HL-60 (cell line): ENCODE results near the gene CBARP.

Experiments
- SPI1 ChIP-seq: IDR thresholded peaks from 2 replicates; pipeline ENCODE4 v1.6.1; 2012; ENCODE audit warnings: low read depth, mild to moderate bottlenecking, borderline replicate concordance
- TF ChIP-seq, protein P1 (sequence below): IDR thresholded peaks from one replicate; pipeline ENCODE4 v1.5.1; 2011; ENCODE audit warnings: low read length, control low read depth, inconsistent platforms; ENCODE audit not compliant: insufficient read depth
- TF ChIP-seq, protein P2 (sequence below): IDR thresholded peaks from 2 replicates; pipeline ENCODE4 v1.6.1; 2012; ENCODE audit warnings: low read depth; ENCODE audit not compliant: insufficient replicate concordance

DNA sequence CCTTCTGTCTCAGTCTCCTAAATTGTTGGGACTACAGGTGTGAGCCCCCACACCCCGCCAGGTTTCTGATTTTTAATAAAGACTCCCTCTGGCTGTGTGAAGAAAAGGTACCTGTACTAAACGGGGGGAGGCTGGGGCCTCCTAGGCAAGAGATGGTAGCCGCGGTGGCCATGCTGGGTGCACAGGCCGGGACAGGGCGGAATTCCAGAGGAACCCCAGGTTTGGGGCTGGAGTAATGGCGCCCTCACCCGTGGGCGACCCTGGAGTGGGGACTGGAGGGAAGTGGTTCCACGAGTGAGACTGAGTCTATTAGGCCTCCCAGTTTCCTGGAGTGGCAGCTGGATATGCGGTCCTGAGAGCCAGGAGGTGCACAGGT lies 1.6 kb upstream of the CBARP start:
- TF ChIP-seq, protein P1, sequence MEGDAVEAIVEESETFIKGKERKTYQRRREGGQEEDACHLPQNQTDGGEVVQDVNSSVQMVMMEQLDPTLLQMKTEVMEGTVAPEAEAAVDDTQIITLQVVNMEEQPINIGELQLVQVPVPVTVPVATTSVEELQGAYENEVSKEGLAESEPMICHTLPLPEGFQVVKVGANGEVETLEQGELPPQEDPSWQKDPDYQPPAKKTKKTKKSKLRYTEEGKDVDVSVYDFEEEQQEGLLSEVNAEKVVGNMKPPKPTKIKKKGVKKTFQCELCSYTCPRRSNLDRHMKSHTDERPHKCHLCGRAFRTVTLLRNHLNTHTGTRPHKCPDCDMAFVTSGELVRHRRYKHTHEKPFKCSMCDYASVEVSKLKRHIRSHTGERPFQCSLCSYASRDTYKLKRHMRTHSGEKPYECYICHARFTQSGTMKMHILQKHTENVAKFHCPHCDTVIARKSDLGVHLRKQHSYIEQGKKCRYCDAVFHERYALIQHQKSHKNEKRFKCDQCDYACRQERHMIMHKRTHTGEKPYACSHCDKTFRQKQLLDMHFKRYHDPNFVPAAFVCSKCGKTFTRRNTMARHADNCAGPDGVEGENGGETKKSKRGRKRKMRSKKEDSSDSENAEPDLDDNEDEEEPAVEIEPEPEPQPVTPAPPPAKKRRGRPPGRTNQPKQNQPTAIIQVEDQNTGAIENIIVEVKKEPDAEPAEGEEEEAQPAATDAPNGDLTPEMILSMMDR: no peak
- no peak for TF ChIP-seq SPI1
- TF ChIP-seq, protein P2, sequence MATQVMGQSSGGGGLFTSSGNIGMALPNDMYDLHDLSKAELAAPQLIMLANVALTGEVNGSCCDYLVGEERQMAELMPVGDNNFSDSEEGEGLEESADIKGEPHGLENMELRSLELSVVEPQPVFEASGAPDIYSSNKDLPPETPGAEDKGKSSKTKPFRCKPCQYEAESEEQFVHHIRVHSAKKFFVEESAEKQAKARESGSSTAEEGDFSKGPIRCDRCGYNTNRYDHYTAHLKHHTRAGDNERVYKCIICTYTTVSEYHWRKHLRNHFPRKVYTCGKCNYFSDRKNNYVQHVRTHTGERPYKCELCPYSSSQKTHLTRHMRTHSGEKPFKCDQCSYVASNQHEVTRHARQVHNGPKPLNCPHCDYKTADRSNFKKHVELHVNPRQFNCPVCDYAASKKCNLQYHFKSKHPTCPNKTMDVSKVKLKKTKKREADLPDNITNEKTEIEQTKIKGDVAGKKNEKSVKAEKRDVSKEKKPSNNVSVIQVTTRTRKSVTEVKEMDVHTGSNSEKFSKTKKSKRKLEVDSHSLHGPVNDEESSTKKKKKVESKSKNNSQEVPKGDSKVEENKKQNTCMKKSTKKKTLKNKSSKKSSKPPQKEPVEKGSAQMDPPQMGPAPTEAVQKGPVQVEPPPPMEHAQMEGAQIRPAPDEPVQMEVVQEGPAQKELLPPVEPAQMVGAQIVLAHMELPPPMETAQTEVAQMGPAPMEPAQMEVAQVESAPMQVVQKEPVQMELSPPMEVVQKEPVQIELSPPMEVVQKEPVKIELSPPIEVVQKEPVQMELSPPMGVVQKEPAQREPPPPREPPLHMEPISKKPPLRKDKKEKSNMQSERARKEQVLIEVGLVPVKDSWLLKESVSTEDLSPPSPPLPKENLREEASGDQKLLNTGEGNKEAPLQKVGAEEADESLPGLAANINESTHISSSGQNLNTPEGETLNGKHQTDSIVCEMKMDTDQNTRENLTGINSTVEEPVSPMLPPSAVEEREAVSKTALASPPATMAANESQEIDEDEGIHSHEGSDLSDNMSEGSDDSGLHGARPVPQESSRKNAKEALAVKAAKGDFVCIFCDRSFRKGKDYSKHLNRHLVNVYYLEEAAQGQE: no peak
